IMR-90 (cell line): ENCODE data around the gene ANK2. TPM values are rescaled to one million over a fixed set of nuclear protein-coding genes. Genes with fewer than 3 reads are reported as not detected.

Source experiments
- ATAC-seq: fragments of 200-7000 bp; cut with Tn5 transposase; 2 replicates; pipeline ENCODE4 v1.9.1; 2020; ENCODE audit warnings: low read depth, mild to moderate bottlenecking, moderate library complexity
- BruUV-seq: library from RNA; stranded (reverse); fragments of 400-500 nt; replicated peaks from 2 replicates; lab custom pipeline; 2021; lab: Mats Ljungman, UMichigan
- CTCF ChIA-PET: fragments of 300-600 bp; formaldehyde crosslinking; extraction: SDS; loops from one replicate; lab custom pipeline; 2021; ENCODE audit warnings: antibody characterized with exemption; lab: Yijun Ruan, JAX
- POLR2A ChIA-PET: fragments of 300-600 bp; sonication (Branson Sonifier 250); formaldehyde crosslinking; loops from one replicate; lab custom pipeline; 2022; ENCODE audit warnings: antibody characterized with exemption; ENCODE audit not compliant: unreplicated experiment; lab: Charles Lee
- DNase-seq: peaks from one replicate; pipeline ENCODE4 v3.0.0; 2013
- H2AFZ ChIP-seq: replicated peaks from 2 replicates; pipeline ENCODE3; 2013; ENCODE audit warnings: low read length, mild to moderate bottlenecking; ENCODE audit not compliant: poor library complexity
- H2AK5ac ChIP-seq: 2 replicates; pipeline ENCODE4 v1.6.1; 2013; ENCODE audit warnings: low read depth, low read length, inconsistent platforms
- H2AK9ac ChIP-seq: replicated peaks from 2 replicates; pipeline ENCODE3; 2013; ENCODE audit warnings: mild to moderate bottlenecking, low read depth, low read length, moderate library complexity; ENCODE audit not compliant: poor library complexity
- H2BK120ac ChIP-seq: 2 replicates; pipeline ENCODE4 v1.6.1; 2013; ENCODE audit warnings: low read depth, low read length, inconsistent platforms
- H2BK15ac ChIP-seq: 3 replicates; pipeline ENCODE4 v1.6.1; 2013; ENCODE audit warnings: low read depth, low read length, inconsistent platforms
- H2BK20ac ChIP-seq: 2 replicates; pipeline ENCODE4 v1.6.1; 2013; ENCODE audit warnings: low read depth, mild to moderate bottlenecking, inconsistent platforms, low read length, moderate library complexity
- H2BK5ac ChIP-seq: 2 replicates; pipeline ENCODE4 v1.6.1; 2013; ENCODE audit warnings: mild to moderate bottlenecking, low read depth, low read length, inconsistent platforms; ENCODE audit not compliant: poor library complexity, severe bottlenecking
- H3K14ac ChIP-seq: replicated peaks from 2 replicates; pipeline ENCODE4 v1.6.1; 2013; ENCODE audit warnings: low read depth, low read length, inconsistent platforms
- H3K18ac ChIP-seq: 2 replicates; pipeline ENCODE4 v1.6.1; 2013; ENCODE audit warnings: low read depth, low read length, control low read depth
- H3K23ac ChIP-seq: 2 replicates; pipeline ENCODE4 v1.6.1; 2013; ENCODE audit warnings: low read depth, low read length, inconsistent platforms
- H3K27ac ChIP-seq: 2 replicates; pipeline ENCODE4 v1.5.1; 2013; ENCODE audit warnings: mild to moderate bottlenecking, control low read depth, low read length; ENCODE audit not compliant: insufficient read depth
- H3K27me3 ChIP-seq: 2 replicates; pipeline ENCODE4 v1.6.1; 2013; ENCODE audit warnings: low read length; ENCODE audit not compliant: control insufficient read depth, insufficient read depth
- H3K36me3 ChIP-seq: 2 replicates; pipeline ENCODE4 v1.6.1; 2013; ENCODE audit warnings: low read length, mixed read lengths; ENCODE audit not compliant: control insufficient read depth, insufficient read depth
- H3K4ac ChIP-seq: 2 replicates; pipeline ENCODE4 v1.6.1; 2013; ENCODE audit warnings: low read depth, low read length, inconsistent platforms
- H3K4me1 ChIP-seq: 2 replicates; pipeline ENCODE4 v1.6.1; 2013; ENCODE audit warnings: low read length, mixed read lengths; ENCODE audit not compliant: control insufficient read depth, insufficient read depth
- H3K4me2 ChIP-seq: 2 replicates; pipeline ENCODE4 v1.6.1; 2013; ENCODE audit warnings: low read depth, mild to moderate bottlenecking, control low read depth, low read length, moderate library complexity
- H3K4me3 ChIP-seq: 2 replicates; pipeline ENCODE4 v1.5.1; 2013; ENCODE audit warnings: low read depth, mild to moderate bottlenecking, control low read depth, low read length, moderate library complexity; ENCODE audit not compliant: insufficient read depth
- H3K56ac ChIP-seq: 2 replicates; pipeline ENCODE4 v1.6.1; 2013; ENCODE audit warnings: low read length, inconsistent platforms; ENCODE audit not compliant: insufficient read depth; ENCODE audit errors: extremely low read depth
- H3K79me1 ChIP-seq, 2 experiments: 2 replicates each; pipeline ENCODE4 v1.6.1; 2013; ENCODE audit warnings: low read length in 2 of 2, inconsistent platforms in 1 of 2, low read depth in 1 of 2
- H3K9ac ChIP-seq: 2 replicates; pipeline ENCODE4 v1.6.1; 2013; ENCODE audit warnings: low read depth, low read length, control low read depth
- H3K9me1 ChIP-seq: 2 replicates; pipeline ENCODE4 v1.6.1; 2013; ENCODE audit warnings: low read length, inconsistent platforms; ENCODE audit not compliant: insufficient read depth
- H3K9me3 ChIP-seq: 2 replicates; pipeline ENCODE4 v1.6.1; 2013; ENCODE audit warnings: low read length; ENCODE audit not compliant: control insufficient read depth, insufficient read depth
- H4K20me1 ChIP-seq: 2 replicates; pipeline ENCODE4 v1.6.1; 2013; ENCODE audit warnings: low read length, inconsistent platforms; ENCODE audit not compliant: insufficient read depth
- H4K5ac ChIP-seq: 2 replicates; pipeline ENCODE4 v1.6.1; 2013; ENCODE audit warnings: mild to moderate bottlenecking, low read depth, low read length, control low read depth
- H4K8ac ChIP-seq, 2 experiments: 2 replicates each; pipeline ENCODE4 v1.6.1; 2013; ENCODE audit warnings: low read depth in 2 of 2, low read length in 2 of 2, control low read depth in 1 of 2, inconsistent platforms in 1 of 2
- H4K91ac ChIP-seq: 2 replicates; pipeline ENCODE4 v1.6.1; 2013; ENCODE audit warnings: low read depth, low read length, inconsistent platforms; ENCODE audit not compliant: insufficient read depth
- BHLHE40 ChIP-seq: fragments of 150-350 bp; IDR thresholded peaks from 2 replicates; pipeline ENCODE4 v1.6.1; 2016; ENCODE audit warnings: mild to moderate bottlenecking, low read depth, low read length
- CHD1 ChIP-seq: IDR thresholded peaks from 2 replicates; pipeline ENCODE4 v1.6.1; 2012; ENCODE audit warnings: low read depth, low read length, improper control_type of control experiment
- FOS ChIP-seq: fragments of 150-350 bp; IDR thresholded peaks from 2 replicates; pipeline ENCODE4 v1.6.1; 2016; ENCODE audit warnings: low read depth, low read length
- MAFK ChIP-seq: IDR thresholded peaks from 2 replicates; pipeline ENCODE4 v1.6.1; 2012; ENCODE audit warnings: low read depth, low read length, improper control_type of control experiment
- MAZ ChIP-seq: IDR thresholded peaks from 2 replicates; pipeline ENCODE4 v1.6.1; 2012; ENCODE audit warnings: low read depth, mild to moderate bottlenecking, low read length, improper control_type of control experiment, moderate library complexity, borderline replicate concordance
- NFE2L2 ChIP-seq: fragments of 150-350 bp; IDR thresholded peaks from 2 replicates; pipeline ENCODE4 v1.6.1; 2016; ENCODE audit warnings: low read depth, mild to moderate bottlenecking, low read length
- RCOR1 ChIP-seq: IDR thresholded peaks from 2 replicates; pipeline ENCODE4 v1.6.1; 2012; ENCODE audit warnings: mild to moderate bottlenecking, low read length, improper control_type of control experiment; ENCODE audit not compliant: insufficient replicate concordance
- SMC3 ChIP-seq: fragments of 150-350 bp; IDR thresholded peaks from 2 replicates; pipeline ENCODE4 v1.6.1; 2016; ENCODE audit warnings: low read depth, mild to moderate bottlenecking, antibody characterized with exemption, low read length, moderate library complexity
- USF2 ChIP-seq: fragments of 150-350 bp; IDR thresholded peaks from 2 replicates; pipeline ENCODE4 v1.6.1; 2017; ENCODE audit warnings: mild to moderate bottlenecking, antibody characterized with exemption, low read length, low read depth
- WGBS, 2 experiments: methylation state at CpG; one replicate each; pipeline versions ENCODE4 v1.1.5 to v1.1.7; 2013; ENCODE audit warnings: missing lambda C conversion rate in 2 of 2; ENCODE audit not compliant: insufficient read length in 1 of 2; ENCODE audit errors: extremely low coverage in 2 of 2; 5-methylcytosine and 5-hydroxymethylcytosine counted together
- dilution Hi-C: fragments of 300-500 bp; cut with HindIII; formaldehyde crosslinking; loops from one replicate; pipeline ENCODE4 v1.14.3; 2018; ENCODE audit warnings: low sequenced_read_pairs; ENCODE audit not compliant: unreplicated experiment
- in situ Hi-C: fragments of 300-500 bp; cut with MboI; formaldehyde crosslinking; loops from 3 replicates; pipeline ENCODE4 v1.14.3; 2019; ENCODE audit warnings: low sequenced_read_pairs, inconsistent platforms, mixed read lengths
- intact Hi-C: fragments of 100-400 bp; cut with micrococcal nuclease; formaldehyde crosslinking; loops from 2 replicates; pipeline ENCODE4 v1.10.0; 2022
- polyA plus RNA-seq, 3 experiments: library from polyadenylated mRNA; depleted of rRNA; stranded (reverse); fragments of >200 nt; gene quantifications; 2 replicates each; pipeline ENCODE4 v1.2.3, GENCODE V29; 2012; ENCODE audit warnings: low replicate concordance in 1 of 3
- total RNA-seq: library from RNA; depleted of rRNA; stranded (reverse); fragments of >200 nt; gene quantifications from 2 replicates; pipeline ENCODE4 v1.2.3, GENCODE V29; 2012
- TF ChIP-seq, protein P1 (sequence below): fragments of 150-350 bp; IDR thresholded peaks from 2 replicates; pipeline ENCODE4 v1.6.1; 2016; ENCODE audit warnings: low read depth, mild to moderate bottlenecking, low read length, moderate library complexity, borderline replicate concordance

The ANK2 gene
- total and polyA plus RNA-seq, 2 of the 4 experiments (the other 2 are of a cell fraction) = 0.82 to 6.6 TPM

DNA sequence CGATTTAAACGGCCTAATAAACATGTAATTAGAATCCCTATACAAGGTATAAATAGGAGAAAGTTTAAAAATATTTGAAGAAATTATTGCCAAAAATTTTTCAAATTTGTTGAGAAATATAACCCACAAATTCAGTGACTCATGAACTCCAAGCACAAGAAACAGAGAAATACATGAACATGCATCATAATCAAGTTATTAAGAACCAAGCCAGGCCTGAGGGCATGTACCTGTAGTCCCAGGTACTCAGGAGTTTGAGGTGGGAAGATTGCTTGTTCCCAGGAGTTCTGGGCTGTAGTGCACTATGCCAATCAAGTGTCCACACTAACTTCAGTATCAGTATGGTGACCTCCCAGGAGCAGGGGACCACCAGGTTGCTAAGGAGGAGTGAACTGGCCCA lies 370.2 kb downstream of the ANK2 start:
- DNase-seq = no peak

More for the DNA sequence above, 370.2 kb downstream of the ANK2 start:
- BruUV-seq = no TSS peak
- H3K79me1 ChIP-seq = no peaks in the 10 kb centered on the region
- no peaks in the 10 kb centered on the region for H3K36me3 ChIP-seq
- H3K4ac ChIP-seq = no peak overlapping the region
- H3K9me1 ChIP-seq = no peaks in the 10 kb centered on the region
- no peak for ATAC-seq
- no peak overlapping the region for H3K56ac ChIP-seq
- no peak overlapping the region for H2BK120ac ChIP-seq
- no peak overlapping the region for H4K8ac ChIP-seq
- no peak overlapping the region for H3K4me2 ChIP-seq
- no peaks in the 10 kb centered on the region for H4K20me1 ChIP-seq
- H4K5ac ChIP-seq = no peak overlapping the region
- no peak overlapping the region for H3K23ac ChIP-seq
- no peak overlapping the region for H2AK9ac ChIP-seq
- H4K91ac ChIP-seq = no peak overlapping the region
- H3K27me3 ChIP-seq = no peaks in the 10 kb centered on the region
- H2AFZ ChIP-seq = no peak overlapping the region
- peaks cover 3% of the 10 kb centered on the region; the same call in 1 of the 2 replicates for H3K9me3 ChIP-seq
- ChIA-PET CTCF (no interaction called here), POLR2A (no interaction called here)
- H3K18ac ChIP-seq = no peak overlapping the region
- TF ChIP-seq USF2 (no peak), BHLHE40 (no peak), CHD1 (no peak), RCOR1 (no peak), MAFK (no peak), NFE2L2 (no peak), MAZ (no peak), SMC3 (no peak), FOS (no peak)
- TF ChIP-seq, protein P1, sequence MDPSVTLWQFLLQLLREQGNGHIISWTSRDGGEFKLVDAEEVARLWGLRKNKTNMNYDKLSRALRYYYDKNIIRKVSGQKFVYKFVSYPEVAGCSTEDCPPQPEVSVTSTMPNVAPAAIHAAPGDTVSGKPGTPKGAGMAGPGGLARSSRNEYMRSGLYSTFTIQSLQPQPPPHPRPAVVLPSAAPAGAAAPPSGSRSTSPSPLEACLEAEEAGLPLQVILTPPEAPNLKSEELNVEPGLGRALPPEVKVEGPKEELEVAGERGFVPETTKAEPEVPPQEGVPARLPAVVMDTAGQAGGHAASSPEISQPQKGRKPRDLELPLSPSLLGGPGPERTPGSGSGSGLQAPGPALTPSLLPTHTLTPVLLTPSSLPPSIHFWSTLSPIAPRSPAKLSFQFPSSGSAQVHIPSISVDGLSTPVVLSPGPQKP = no peak
- no peak overlapping the region for H2BK20ac ChIP-seq
- intact Hi-C loops = no loop called here
- no peak overlapping the region for H3K4me3 ChIP-seq
- H2AK5ac ChIP-seq = no peak overlapping the region
- in situ Hi-C loops = no loop called here
- no peak overlapping the region for H3K9ac ChIP-seq
- H3K14ac ChIP-seq = no peak overlapping the region
- dilution Hi-C loops = no loop called here
- no peaks in the 10 kb centered on the region for H3K4me1 ChIP-seq
- no CpG with 5 or more reads among the region's 2 CpGs for WGBS, 2 experiments
- H3K27ac ChIP-seq = no peak overlapping the region
- no peak overlapping the region for H2BK15ac ChIP-seq
- no peak overlapping the region for H2BK5ac ChIP-seq
